Upper lobe of left lung (tissue), 6 donors: ENCODE measurements around the gene GSN. TPM values are rescaled to one million over a fixed set of nuclear protein-coding genes. Genes with fewer than 3 reads are reported as not detected.

Experiments used
- ATAC-seq, 2 donors: fragments of 200-7000 bp; cut with Tn5 transposase; one replicate each; pipeline ENCODE4 v1.9.1; 2022; ENCODE audit warnings: mild to moderate bottlenecking in 2 of 2, moderate library complexity in 2 of 2; ENCODE audit not compliant: low FRiP score in 2 of 2
- DNase-seq, 2 donors: peaks; one replicate each; pipeline ENCODE4 v3.0.0-alpha.2; 2019 to 2020
- H3K27ac ChIP-seq, 4 donors: fragments of 200-600 bp; sonication (generic); one replicate each; pipeline ENCODE4 v1.5.1; 2016 to 2019
- H3K27me3 ChIP-seq, 4 donors: fragments of 200-600 bp; sonication (generic); one replicate each; pipeline ENCODE4 v1.5.1; 2017 to 2019
- H3K36me3 ChIP-seq, 4 donors: fragments of 200-600 bp; sonication (generic); one replicate each; pipeline ENCODE4 v1.5.1; 2016 to 2019
- H3K4me1 ChIP-seq, 4 donors: fragments of 200-600 bp; sonication (generic); one replicate each; pipeline ENCODE4 v1.5.1; 2018 to 2019
- H3K4me3 ChIP-seq, 4 donors: fragments of 200-600 bp; sonication (generic); one replicate each; pipeline ENCODE4 v1.5.1; 2017 to 2019; ENCODE audit warnings: mild to moderate bottlenecking in 2 of 4, moderate library complexity in 1 of 4
- H3K9me3 ChIP-seq, 4 donors: fragments of 200-600 bp; sonication (generic); one replicate each; pipeline ENCODE4 v1.5.1; 2018 to 2019
- EP300 ChIP-seq, 4 donors: sonication (generic); formaldehyde crosslinking; IDR thresholded peaks; one replicate each; pipeline ENCODE4 v1.5.1; 2017; ENCODE audit warnings: antibody characterized with exemption in 4 of 4, control low read depth in 2 of 4
- POLR2A ChIP-seq, 4 donors: fragments of 450-650 bp; IDR thresholded peaks; one replicate each; pipeline ENCODE4 v1.5.1; 2016 to 2017; ENCODE audit warnings: antibody characterized with exemption in 4 of 4, mild to moderate bottlenecking in 2 of 4
- POLR2AphosphoS5 ChIP-seq, 2 donors: sonication (generic); formaldehyde crosslinking; IDR thresholded peaks; one replicate each; pipeline ENCODE4 v1.5.1; 2017; ENCODE audit warnings: antibody characterized with exemption in 2 of 2
- WGBS, 2 donors: methylation state at CpG; one replicate each; pipeline ENCODE4 v1.1.5; 2017 to 2018; 5-methylcytosine and 5-hydroxymethylcytosine counted together
- total RNA-seq, 6 donors: library from RNA; depleted of rRNA in 4 of 6; stranded (reverse); fragments of >200 nt in 4 of 6; gene quantifications; one replicate each; pipeline versions ENCODE4 v1.1.0 to v1.2.1, GENCODE V29; 2016 to 2021
- TF ChIP-seq, protein P1 (sequence below), 6 experiments: fragments of 450-650 bp in 4 of 6; fragments of 200-600 bp in 2 of 6; sonication (generic) in 2 of 6; IDR thresholded peaks; one replicate each; pipeline ENCODE4 v1.5.1; 2016 to 2019; ENCODE audit warnings: antibody characterized with exemption in 6 of 6
- donor health status: DM: no; HTN: no; CAD: no; lungs with moderate emphysema.
- donor health status: DM: no; HTN: yes; CAD: no; lungs with severe emphysema.

GSN gene
- total RNA-seq, 6 donors from 2014 or later: 217 to 935 (median 648) TPM

- TF ChIP-seq EP300 (IDR thresholded peaks at IDR 0.05): no peak
- TF ChIP-seq POLR2AphosphoS5 (IDR thresholded peaks at IDR 0.05): peak in 1 of 2 donors; percentile 12
- TF ChIP-seq, protein P1, sequence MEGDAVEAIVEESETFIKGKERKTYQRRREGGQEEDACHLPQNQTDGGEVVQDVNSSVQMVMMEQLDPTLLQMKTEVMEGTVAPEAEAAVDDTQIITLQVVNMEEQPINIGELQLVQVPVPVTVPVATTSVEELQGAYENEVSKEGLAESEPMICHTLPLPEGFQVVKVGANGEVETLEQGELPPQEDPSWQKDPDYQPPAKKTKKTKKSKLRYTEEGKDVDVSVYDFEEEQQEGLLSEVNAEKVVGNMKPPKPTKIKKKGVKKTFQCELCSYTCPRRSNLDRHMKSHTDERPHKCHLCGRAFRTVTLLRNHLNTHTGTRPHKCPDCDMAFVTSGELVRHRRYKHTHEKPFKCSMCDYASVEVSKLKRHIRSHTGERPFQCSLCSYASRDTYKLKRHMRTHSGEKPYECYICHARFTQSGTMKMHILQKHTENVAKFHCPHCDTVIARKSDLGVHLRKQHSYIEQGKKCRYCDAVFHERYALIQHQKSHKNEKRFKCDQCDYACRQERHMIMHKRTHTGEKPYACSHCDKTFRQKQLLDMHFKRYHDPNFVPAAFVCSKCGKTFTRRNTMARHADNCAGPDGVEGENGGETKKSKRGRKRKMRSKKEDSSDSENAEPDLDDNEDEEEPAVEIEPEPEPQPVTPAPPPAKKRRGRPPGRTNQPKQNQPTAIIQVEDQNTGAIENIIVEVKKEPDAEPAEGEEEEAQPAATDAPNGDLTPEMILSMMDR (IDR thresholded peaks at IDR 0.05): no peak
- no peak for TF ChIP-seq POLR2A (IDR thresholded peaks at IDR 0.05)
These were observed 85.5 kb downstream of the GSN start for GRCh38 chr9:121353241-121354061.

DNA sequence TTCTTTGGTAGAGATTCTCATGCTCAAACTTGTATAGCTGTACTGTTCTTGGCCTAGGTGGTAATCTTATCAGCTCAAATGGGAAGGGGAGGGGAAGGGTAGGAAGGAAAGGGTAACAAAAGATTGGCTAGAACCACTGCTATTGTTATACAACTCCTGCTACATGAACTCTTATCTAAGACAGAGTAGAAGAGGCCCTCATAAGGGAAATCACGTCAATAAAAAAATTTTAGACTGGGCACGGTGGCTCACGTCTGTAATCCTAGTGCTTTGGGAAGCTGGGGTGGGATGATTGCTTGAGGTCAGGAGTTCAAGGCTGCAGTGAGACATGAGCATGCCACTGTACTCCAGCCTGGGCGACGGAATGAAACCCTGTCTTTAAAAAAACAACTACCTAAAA lies 86.2 kb downstream of the GSN start:
- Histone ChIP-seq H3K4me1 (peaks cover 91 to 97% (median 93%) of the 10 kb centered on the region in 4 donors), H3K27me3 (no peaks in the 10 kb centered on the region), H3K4me3 (no peak overlapping the region), H3K27ac (peak overlapping the region; percentile 56 to 96 (median 81)), H3K9me3 (no peaks in the 10 kb centered on the region), H3K36me3 (peaks cover 15 to 72% (median 28%) of the 10 kb centered on the region in 4 donors)
- DNase-seq: no peak
- peak in 1 of 2 donors; percentile 66 for ATAC-seq
- 32 to 37% methylated on average over 5 of the region's 5 CpGs for WGBS, 2 donors
- peak; percentile 56 to 71 for TF ChIP-seq POLR2AphosphoS5 (IDR thresholded peaks at IDR 0.05)
- TF ChIP-seq POLR2A (IDR thresholded peaks at IDR 0.05): no peak
- peak; percentile 3 to 84 (median 46) for TF ChIP-seq EP300 (IDR thresholded peaks at IDR 0.05)

More at GRCh38 chr9:121353241-121354061, 85.5 kb downstream of the GSN start:
- 42 to 45% methylated on average over 9 of the region's 9 CpGs for WGBS, 2 donors
- Histone ChIP-seq H3K36me3 (peaks cover 15 to 79% (median 34%) of the 10 kb centered on the region in 4 donors), H3K9me3 (no peaks in the 10 kb centered on the region), H3K27ac (peak overlapping the region; percentile 56 to 96 (median 81)), H3K4me3 (no peak overlapping the region), H3K27me3 (no peaks in the 10 kb centered on the region), H3K4me1 (peaks cover 90 to 93% (median 92%) of the 10 kb centered on the region in 4 donors)
- ATAC-seq (peak; percentile 60 to 63), DNase-seq (no peak)

GRCh38 chr9:121354762-121355161 lies 86.8 kb downstream of the GSN start:
- Histone ChIP-seq H3K27me3 (no peaks in the 10 kb centered on the region), H3K36me3 (peaks cover 15 to 66% (median 26%) of the 10 kb centered on the region in 4 donors), H3K4me3 (no peak overlapping the region), H3K9me3 (no peaks in the 10 kb centered on the region), H3K4me1 (peaks cover 92 to 99% (median 96%) of the 10 kb centered on the region in 4 donors), H3K27ac (peak overlapping the region; percentile 56 to 96 (median 81))
- DNase-seq (no peak), ATAC-seq (no peak)
- TF ChIP-seq EP300 (IDR thresholded peaks at IDR 0.05): no peak
- TF ChIP-seq POLR2A (IDR thresholded peaks at IDR 0.05): no peak
- 66 to 75% methylated on average over 5 of the region's 5 CpGs for WGBS, 2 donors

DNA sequence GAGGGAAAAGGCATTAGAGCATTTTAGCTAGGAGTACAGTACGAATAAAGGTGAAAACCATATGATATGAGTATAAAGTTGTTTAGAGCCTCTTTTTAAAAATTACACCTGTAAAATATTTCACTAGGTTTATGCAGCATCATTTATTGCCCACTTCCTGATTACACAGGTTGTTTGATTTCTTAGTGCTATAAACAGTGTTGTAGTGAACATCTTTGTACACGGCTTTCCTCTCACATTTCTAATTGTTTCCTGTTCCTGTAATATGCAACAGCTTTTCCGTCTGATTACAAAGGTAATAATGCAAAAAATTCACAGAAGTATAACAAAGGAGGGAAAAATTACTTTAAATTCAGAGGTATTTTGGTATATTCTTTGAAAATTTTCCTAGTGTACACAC lies 89.0 kb downstream of the GSN start:
- no peak for DNase-seq
- no peak for ATAC-seq
- Histone ChIP-seq H3K27ac (peak overlapping the region; percentile 61 to 96 (median 83)), H3K27me3 (no peaks in the 10 kb centered on the region), H3K4me1 (peaks cover 90 to 97% (median 94%) of the 10 kb centered on the region in 4 donors), H3K4me3 (no peak overlapping the region), H3K36me3 (peaks cover 12 to 46% (median 21%) of the 10 kb centered on the region in 4 donors), H3K9me3 (no peaks in the 10 kb centered on the region)
- WGBS, 2 donors: 50% methylated on average over 3 of the region's 3 CpGs
- TF ChIP-seq POLR2A (IDR thresholded peaks at IDR 0.05): no peak
- no peak for TF ChIP-seq EP300 (IDR thresholded peaks at IDR 0.05)
- TF ChIP-seq POLR2AphosphoS5 (IDR thresholded peaks at IDR 0.05): no peak
- TF ChIP-seq, protein P1 (IDR thresholded peaks at IDR 0.05): no peak

GRCh38 chr9:121358751-121359150 lies 90.8 kb downstream of the GSN start:
- H3K27ac ChIP-seq: peak overlapping the region; percentile 56 to 96 (median 82)
- no peak overlapping the region for H3K4me3 ChIP-seq
- H3K4me1 ChIP-seq: peaks cover 89 to 97% (median 94%) of the 10 kb centered on the region in 4 donors
- peaks cover 0 to 29% (median 11%) of the 10 kb centered on the region in 4 donors for H3K36me3 ChIP-seq
- no peaks in the 10 kb centered on the region for H3K9me3 ChIP-seq
- WGBS, 2 donors: 59 to 62% methylated on average over 3 of the region's 3 CpGs
- ATAC-seq (no peak), DNase-seq (no peak)
- TF ChIP-seq POLR2A (IDR thresholded peaks at IDR 0.05): no peak
- TF ChIP-seq, protein P1 (IDR thresholded peaks at IDR 0.05): no peak
- no peak for TF ChIP-seq POLR2AphosphoS5 (IDR thresholded peaks at IDR 0.05)
- no peak for TF ChIP-seq EP300 (IDR thresholded peaks at IDR 0.05)
- H3K27me3 ChIP-seq: no peaks in the 10 kb centered on the region
